OCI-LY3 (cell line): ENCODE data around the gene WAC.

Experiments used
- EZH2phosphoT487 ChIP-seq: fragments of 200-600 bp; shearing (Covaris generic); IDR thresholded peaks from 2 replicates; pipeline ENCODE4 v1.6.1; 2018; ENCODE audit warnings: antibody characterized with exemption, mixed run types, low read depth
- TF ChIP-seq, protein P1 (sequence below): fragments of 200-600, 300-600 bp; sonication (generic); IDR thresholded peaks from 2 replicates; pipeline ENCODE4 v1.5.1; 2014; ENCODE audit warnings: antibody characterized with exemption, low read length, low read depth

DNA sequence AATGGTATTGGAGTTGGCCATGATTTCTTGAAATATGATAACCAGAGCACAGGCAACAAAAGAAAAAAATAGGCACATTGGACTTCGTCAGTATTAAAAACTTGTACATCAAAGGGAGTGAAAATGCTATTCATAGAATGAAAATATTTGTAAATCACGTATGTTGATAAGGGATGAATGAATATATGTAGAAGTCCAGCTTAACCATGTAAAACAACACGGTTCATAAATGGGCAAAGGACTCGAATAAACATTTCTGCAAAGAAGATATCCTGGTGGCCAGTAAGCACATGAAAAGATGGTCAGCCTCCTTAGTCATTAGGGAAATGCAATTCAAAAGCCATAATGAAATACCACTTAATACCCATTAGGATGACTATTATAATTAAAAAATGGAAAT is 68.1 kb downstream of the WAC start:
- TF ChIP-seq, protein P1, sequence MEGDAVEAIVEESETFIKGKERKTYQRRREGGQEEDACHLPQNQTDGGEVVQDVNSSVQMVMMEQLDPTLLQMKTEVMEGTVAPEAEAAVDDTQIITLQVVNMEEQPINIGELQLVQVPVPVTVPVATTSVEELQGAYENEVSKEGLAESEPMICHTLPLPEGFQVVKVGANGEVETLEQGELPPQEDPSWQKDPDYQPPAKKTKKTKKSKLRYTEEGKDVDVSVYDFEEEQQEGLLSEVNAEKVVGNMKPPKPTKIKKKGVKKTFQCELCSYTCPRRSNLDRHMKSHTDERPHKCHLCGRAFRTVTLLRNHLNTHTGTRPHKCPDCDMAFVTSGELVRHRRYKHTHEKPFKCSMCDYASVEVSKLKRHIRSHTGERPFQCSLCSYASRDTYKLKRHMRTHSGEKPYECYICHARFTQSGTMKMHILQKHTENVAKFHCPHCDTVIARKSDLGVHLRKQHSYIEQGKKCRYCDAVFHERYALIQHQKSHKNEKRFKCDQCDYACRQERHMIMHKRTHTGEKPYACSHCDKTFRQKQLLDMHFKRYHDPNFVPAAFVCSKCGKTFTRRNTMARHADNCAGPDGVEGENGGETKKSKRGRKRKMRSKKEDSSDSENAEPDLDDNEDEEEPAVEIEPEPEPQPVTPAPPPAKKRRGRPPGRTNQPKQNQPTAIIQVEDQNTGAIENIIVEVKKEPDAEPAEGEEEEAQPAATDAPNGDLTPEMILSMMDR: no peak
- TF ChIP-seq EZH2phosphoT487: no peak
